Muscle of leg (tissue), 11 donors: ENCODE results near the gene SUPT20H. TPM values are rescaled to one million over a fixed set of nuclear protein-coding genes. Genes with fewer than 3 reads are reported as not detected.
"Not testable (repeated sequence)": the region's sequence is repeated elsewhere in the genome, so short reads cannot be mapped to it uniquely, and the experiment has no call there.

Experiments
- DNase-seq: peaks from one replicate; pipeline ENCODE4 v3.0.0; 2013
- H3K27ac ChIP-seq: one replicate; pipeline ENCODE4 v1.5.1; 2013; ENCODE audit warnings: mild to moderate bottlenecking, low read length, control low read depth
- H3K27me3 ChIP-seq: one replicate; pipeline ENCODE4 v1.6.1; 2013; ENCODE audit warnings: low read length; ENCODE audit not compliant: control insufficient read depth, insufficient read depth
- H3K36me3 ChIP-seq: one replicate; pipeline ENCODE4 v1.6.1; 2013; ENCODE audit warnings: low read length; ENCODE audit not compliant: control insufficient read depth, insufficient read depth
- H3K4me1 ChIP-seq: one replicate; pipeline ENCODE4 v1.6.1; 2013; ENCODE audit warnings: low read length; ENCODE audit not compliant: control insufficient read depth, insufficient read depth
- H3K4me3 ChIP-seq: one replicate; pipeline ENCODE4 v1.5.1; 2013; ENCODE audit warnings: low read length, control low read depth
- H3K9me3 ChIP-seq: replicated peaks from 2 replicates; pipeline ENCODE4 v1.6.1; 2013; ENCODE audit warnings: low read depth, low read length; ENCODE audit not compliant: control insufficient read depth
- WGBS: methylation state at CpG from one replicate; pipeline ENCODE4 v1.1.5; 2013; ENCODE audit warnings: missing lambda C conversion rate; ENCODE audit not compliant: insufficient coverage; 5-methylcytosine and 5-hydroxymethylcytosine counted together
- polyA plus RNA-seq, 8 donors: library from polyadenylated mRNA; unstranded; fragments of 120-200 nt; gene quantifications; one replicate each; pipeline versions ENCODE4 v1.2.1 to v1.2.3, GENCODE V29; 2013; ENCODE audit warnings: inconsistent platforms in 1 of 8, low replicate concordance in 1 of 8; ENCODE audit not compliant: insufficient read length in 8 of 8, insufficient read depth in 1 of 8
- total RNA-seq: library from RNA; stranded (reverse); fragments of 120-200 nt; gene quantifications from one replicate; pipeline ENCODE4 v1.2.4, GENCODE V29; 2013

Gene SUPT20H
- total and polyA plus RNA-seq, 9 donors = 34.7 to 62.1 (median 49.9) TPM

DNA sequence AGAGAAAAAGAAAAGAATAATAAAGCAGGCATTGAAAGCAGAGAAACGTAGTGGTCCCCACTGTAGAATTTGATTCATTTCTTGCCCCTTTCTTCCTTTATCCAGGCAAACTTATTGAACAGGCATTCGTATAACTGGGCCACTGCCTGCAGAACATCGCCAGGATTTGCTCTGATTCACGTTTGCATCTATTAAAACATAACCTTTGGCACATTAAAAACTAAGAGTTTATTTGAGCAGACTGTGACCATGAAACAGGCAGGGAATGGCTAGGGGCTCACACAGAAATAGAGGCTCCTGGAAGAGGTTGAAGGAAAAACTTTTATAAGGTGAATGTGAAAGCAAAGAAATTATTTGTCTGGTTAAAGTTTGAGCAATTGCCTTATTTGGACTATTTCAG, 12.5 kb upstream of the SUPT20H start:
- no peaks in the 10 kb centered on the region for H3K27me3 ChIP-seq
- no peak for DNase-seq
- no peaks in the 10 kb centered on the region for H3K9me3 ChIP-seq
- 38% methylated on average over 3 of the region's 4 CpGs for WGBS
- H3K4me3 ChIP-seq = no peak overlapping the region
- H3K36me3 ChIP-seq = no peaks in the 10 kb centered on the region
- H3K4me1 ChIP-seq = peaks cover 9% of the 10 kb centered on the region
- no peak overlapping the region for H3K27ac ChIP-seq

GRCh38 chr13:37070956-37071355, 11.5 kb upstream of the SUPT20H start:
- no peaks in the 10 kb centered on the region for H3K27me3 ChIP-seq
- no peak for DNase-seq
- WGBS = 100% methylated on average over 5 of the region's 7 CpGs
- no peak overlapping the region for H3K27ac ChIP-seq
- H3K4me3 ChIP-seq = no peak overlapping the region
- no peaks in the 10 kb centered on the region for H3K9me3 ChIP-seq
- H3K4me1 ChIP-seq = peaks cover 9% of the 10 kb centered on the region
- H3K36me3 ChIP-seq = no peaks in the 10 kb centered on the region

- Histone ChIP-seq H3K4me3 (no peak overlapping the region), H3K27ac (no peak overlapping the region), H3K36me3 (no peaks in the 10 kb centered on the region), H3K27me3 (no peaks in the 10 kb centered on the region), H3K4me1 (peaks cover 9% of the 10 kb centered on the region), H3K9me3 (no peaks in the 10 kb centered on the region)
- DNase-seq = no peak
- whole genome bisulfite sequencing = 73% methylated on average over 9 of the region's 9 CpGs
Measured at GRCh38 chr13:37070145-37070695, 10.7 kb upstream of the SUPT20H start.

GRCh38 chr13:37069597-37070103, 10.2 kb upstream of the SUPT20H start:
- H3K4me1 ChIP-seq = peaks cover 9% of the 10 kb centered on the region
- H3K27me3 ChIP-seq = no peaks in the 10 kb centered on the region
- no peak overlapping the region for H3K27ac ChIP-seq
- no peak for DNase-seq
- H3K4me3 ChIP-seq = no peak overlapping the region
- no peaks in the 10 kb centered on the region for H3K9me3 ChIP-seq
- 89% methylated on average over 22 of the region's 22 CpGs for WGBS
- H3K36me3 ChIP-seq = no peaks in the 10 kb centered on the region

DNA sequence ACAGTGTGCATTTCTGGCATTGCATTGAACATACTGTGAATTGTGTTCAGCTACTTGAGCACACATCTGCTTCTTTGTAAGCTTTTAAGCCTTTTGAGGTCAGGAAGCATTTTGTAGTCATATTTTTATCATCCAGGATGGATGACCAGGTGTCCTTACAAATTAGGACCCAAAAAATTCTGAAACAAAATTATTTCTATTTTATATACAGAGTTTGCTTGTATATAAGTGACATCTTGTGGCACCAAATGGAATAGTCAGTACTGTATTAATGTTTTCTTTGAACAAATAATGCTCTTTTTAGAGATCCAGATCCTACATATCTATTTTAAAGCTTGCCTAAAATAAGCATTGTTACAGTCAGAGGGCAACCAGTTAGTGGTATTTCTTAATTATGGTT, 9.5 kb upstream of the SUPT20H start:
- H3K4me3 ChIP-seq = no peak overlapping the region
- H3K9me3 ChIP-seq = no peaks in the 10 kb centered on the region
- no peaks in the 10 kb centered on the region for H3K36me3 ChIP-seq
- DNase-seq = no peak
- no peak overlapping the region for H3K27ac ChIP-seq
- no peaks in the 10 kb centered on the region for H3K27me3 ChIP-seq
- H3K4me1 ChIP-seq = peaks cover 9% of the 10 kb centered on the region

- no peaks in the 10 kb centered on the region for H3K9me3 ChIP-seq
Measured at GRCh38 chr13:37067874-37068273, 8.4 kb upstream of the SUPT20H start.

DNA sequence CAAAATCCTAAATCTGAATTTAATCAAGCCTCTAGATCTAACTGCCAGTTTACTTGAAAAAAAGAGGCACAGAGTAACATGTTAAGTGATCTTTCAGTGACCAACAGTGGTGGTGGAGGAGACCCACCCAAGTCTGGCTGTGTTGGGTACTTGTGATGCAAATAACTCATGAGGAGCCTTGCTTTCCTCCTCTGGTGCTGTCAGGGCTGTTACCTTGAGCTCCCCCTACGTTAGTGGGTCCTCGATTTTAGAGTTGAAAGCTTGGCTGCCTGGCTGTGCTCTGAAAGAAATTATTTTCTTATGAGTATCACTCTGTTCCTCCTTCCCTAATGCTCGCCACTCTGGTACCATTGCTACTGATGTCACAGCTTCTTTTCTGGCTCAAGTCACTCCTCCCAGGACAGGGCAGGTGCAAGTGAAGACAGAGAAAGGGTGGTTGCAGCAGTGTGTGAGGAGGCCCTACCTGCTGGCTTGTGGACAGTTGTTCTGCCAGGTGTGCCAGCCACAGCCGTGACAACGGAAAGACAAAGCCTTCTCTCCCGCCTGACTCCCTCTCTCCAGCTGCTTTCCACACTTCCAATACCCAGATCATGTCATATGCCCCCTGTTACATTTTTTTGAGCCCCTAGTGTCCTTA, 6.5 kb upstream of the SUPT20H start:
- WGBS = 65% methylated on average over 4 of the region's 6 CpGs
- no peak for DNase-seq

More at GRCh38 chr13:37067874-37068273, 8.4 kb upstream of the SUPT20H start:
- DNase-seq = no peak
- no CpG with 5 or more reads among the region's 2 CpGs for WGBS
- Histone ChIP-seq H3K4me1 (peaks cover 9% of the 10 kb centered on the region), H3K27ac (no peak overlapping the region), H3K36me3 (no peaks in the 10 kb centered on the region), H3K4me3 (no peak overlapping the region), H3K27me3 (no peaks in the 10 kb centered on the region)

DNA sequence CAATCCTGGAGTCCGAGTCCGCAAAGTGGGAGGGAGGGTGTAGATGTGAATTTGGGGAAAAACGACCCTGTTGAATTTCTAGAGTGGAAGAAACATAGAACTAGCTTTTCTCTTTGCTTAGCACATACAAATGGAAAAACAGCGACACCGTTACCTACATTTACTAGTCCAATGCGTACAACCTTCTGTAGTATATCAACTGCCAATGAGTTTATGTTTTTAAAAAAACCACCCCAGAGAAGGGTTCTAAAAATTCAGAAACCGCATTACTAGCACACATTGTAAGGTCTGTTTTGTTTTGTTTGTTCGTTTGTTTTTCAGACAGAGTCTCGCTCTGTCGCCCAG, 332 bp upstream of the SUPT20H start:
- Histone ChIP-seq H3K4me1 (peaks cover 5% of the 10 kb centered on the region), H3K36me3 (peaks cover 5% of the 10 kb centered on the region), H3K4me3 (peak overlapping the region; percentile 77), H3K9me3 (no peaks in the 10 kb centered on the region), H3K27ac (peak overlapping the region; percentile 32), H3K27me3 (no peaks in the 10 kb centered on the region)
- 63% methylated on average over 3 of the region's 10 CpGs for WGBS
- DNase-seq = no peak

More for the DNA sequence above, 6.5 kb upstream of the SUPT20H start:
- no peak overlapping the region for H3K4me3 ChIP-seq
- no peaks in the 10 kb centered on the region for H3K27me3 ChIP-seq
- H3K27ac ChIP-seq = no peak overlapping the region
- no peaks in the 10 kb centered on the region for H3K36me3 ChIP-seq
- no peaks in the 10 kb centered on the region for H3K9me3 ChIP-seq
- peaks cover 8% of the 10 kb centered on the region for H3K4me1 ChIP-seq

DNA sequence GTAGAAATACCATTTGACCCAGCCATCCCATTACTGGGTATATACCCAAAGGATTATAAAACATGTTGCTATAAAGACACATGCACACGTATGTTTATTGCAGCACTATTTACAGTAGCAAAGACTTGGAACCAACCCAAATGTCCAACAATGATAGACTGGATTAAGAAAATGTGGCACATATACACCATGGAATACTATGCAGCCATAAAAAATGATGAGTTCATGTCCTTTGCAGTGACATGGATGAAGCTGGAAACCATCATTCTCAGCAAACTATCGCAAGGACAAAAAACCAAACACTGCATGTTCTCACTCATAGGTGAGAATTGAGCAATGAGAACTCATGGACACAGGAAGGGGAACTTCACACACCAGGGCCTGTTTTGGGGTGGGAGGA, 3.3 kb downstream of the SUPT20H start:
- H3K4me1 ChIP-seq, H3K36me3 ChIP-seq, H3K27ac ChIP-seq, H3K27me3 ChIP-seq, DNase-seq, H3K4me3 ChIP-seq, H3K9me3 ChIP-seq: not testable (repeated sequence)
- no CpG with 5 or more reads among the region's 2 CpGs for WGBS

- not testable (repeated sequence) for H3K4me1 ChIP-seq, H3K36me3 ChIP-seq, H3K27ac ChIP-seq, H3K4me3 ChIP-seq, H3K9me3 ChIP-seq, H3K27me3 ChIP-seq, DNase-seq
- no CpG with 5 or more reads among the region's 3 CpGs for WGBS
Measured at GRCh38 chr13:37053111-37053510, 6.4 kb downstream of the SUPT20H start.

- Histone ChIP-seq H3K9me3 (no peaks in the 10 kb centered on the region), H3K4me1 (no peaks in the 10 kb centered on the region), H3K4me3 (no peak overlapping the region), H3K27me3 (no peaks in the 10 kb centered on the region), H3K27ac (no peak overlapping the region), H3K36me3 (peaks cover 5% of the 10 kb centered on the region)
- no CpG with 5 or more reads among the region's 1 CpG for WGBS
- no peak for DNase-seq
Measured at GRCh38 chr13:37049810-37050209, 9.7 kb downstream of the SUPT20H start.
